GM12892 (cell line): Measurements from ENCODE around the gene IGFBP2.
"Not testable (repeated sequence)": the region's sequence is repeated elsewhere in the genome, so short reads cannot be mapped to it uniquely, and the experiment has no call there.

ENCODE experiments used
- DNase-seq: peaks from one replicate; pipeline ENCODE4 v3.0.0; 2011; ENCODE audit not compliant: insufficient read length
- FAIRE-seq: peaks from 2 replicates; lab custom pipeline; 2011; peaks lifted over from hg19 to GRCh38; lab: Jason Lieb, UNC
- POLR2A ChIP-seq: IDR thresholded peaks from 2 replicates; pipeline ENCODE4 v1.6.1; 2011; ENCODE audit warnings: low read depth, low read length, control low read depth
- POLR2AphosphoS5 ChIP-seq: IDR thresholded peaks from 2 replicates; pipeline ENCODE4 v1.6.1; 2011; ENCODE audit warnings: low read depth, low read length, control low read depth
- TAF1 ChIP-seq: IDR thresholded peaks from 2 replicates; pipeline ENCODE4 v1.6.1; 2011; ENCODE audit warnings: low read depth, mild to moderate bottlenecking, control low read depth, low read length, borderline replicate concordance

The IGFBP2 gene

DNA sequence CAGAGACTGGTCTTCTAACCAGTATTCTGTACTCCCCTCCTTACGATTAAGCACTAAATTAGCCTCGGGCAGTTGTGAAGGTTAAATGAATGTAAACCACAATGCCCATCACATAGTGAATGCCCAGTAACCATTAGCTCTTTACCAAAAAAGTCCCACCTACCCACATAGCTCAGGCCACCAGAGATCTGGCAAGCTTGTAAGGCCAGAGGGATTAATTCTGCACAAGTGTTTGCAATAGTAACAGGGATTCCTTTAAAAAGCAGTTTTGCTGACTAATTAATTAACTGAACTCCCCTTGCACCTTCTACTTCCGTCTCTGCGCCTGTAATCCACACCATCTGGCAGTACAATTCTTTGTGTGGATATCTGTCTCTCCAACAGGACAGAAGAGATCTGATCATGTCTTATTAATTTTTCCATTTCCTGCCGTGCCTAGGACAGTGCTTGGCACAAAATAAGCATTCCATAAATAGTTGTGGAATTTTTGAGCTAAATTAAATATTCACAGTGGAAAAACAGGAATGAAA lies 36.2 kb upstream of the IGFBP2 start:
- peak; percentile 44 for FAIRE-seq
- no peak for DNase-seq
- TF ChIP-seq POLR2AphosphoS5 (no peak), POLR2A (no peak), TAF1 (no peak)

DNA sequence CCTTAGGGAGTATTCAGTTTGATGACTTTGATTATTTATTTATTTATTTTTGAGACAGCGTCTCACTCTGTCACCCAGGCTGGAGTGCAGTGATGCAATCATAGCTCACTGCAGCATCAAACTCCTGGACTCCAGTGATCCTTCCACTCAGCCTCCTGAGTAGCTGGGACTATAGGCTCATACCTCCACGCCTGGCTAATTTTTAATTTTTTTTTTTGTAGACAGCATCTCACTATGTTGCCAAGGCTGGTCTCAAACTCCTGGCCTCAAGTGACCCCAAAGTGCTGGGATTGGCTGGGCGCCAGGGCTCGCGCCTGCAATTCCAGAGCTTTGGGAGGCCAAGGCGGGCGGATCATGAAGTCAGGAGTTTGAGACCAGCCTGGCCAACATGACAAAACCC lies 35.4 kb upstream of the IGFBP2 start:
- DNase-seq, FAIRE-seq: not testable (repeated sequence)

DNA sequence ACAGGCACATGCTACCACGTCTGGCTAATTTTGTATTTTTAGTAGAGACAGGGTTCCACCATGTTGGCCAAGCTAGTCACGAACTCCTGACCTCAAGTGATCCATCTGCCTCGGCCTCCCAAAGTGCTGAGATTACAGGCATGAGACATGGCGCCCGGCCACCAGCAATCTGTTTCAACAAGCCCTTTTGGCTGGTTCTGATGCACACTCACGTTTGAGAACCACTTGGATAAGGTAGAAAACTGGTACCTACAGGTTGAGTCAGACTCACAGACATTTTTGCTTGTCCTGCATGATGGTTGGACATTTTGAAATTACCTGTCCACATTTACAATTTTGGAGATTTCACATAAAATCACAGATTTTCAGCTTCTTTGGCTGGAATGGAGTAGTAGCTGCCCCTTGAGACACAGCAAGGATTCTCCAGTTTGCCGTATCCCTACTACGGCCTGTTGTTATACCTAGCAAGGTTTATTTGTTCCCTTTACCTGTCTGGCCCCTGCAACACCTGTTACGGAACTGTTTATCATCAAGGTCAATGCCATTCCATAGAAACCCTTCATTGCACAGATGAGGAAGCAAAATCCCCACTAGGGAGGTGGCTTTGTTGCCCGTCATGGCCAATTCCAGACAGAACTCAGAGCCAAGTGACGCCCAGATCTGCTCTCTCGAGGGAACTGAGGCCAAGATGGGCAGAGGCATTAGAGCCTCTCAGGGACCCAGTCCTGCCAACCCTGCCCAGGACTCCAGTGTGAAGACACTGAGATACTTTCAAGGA lies 31.4 kb upstream of the IGFBP2 start:
- TF ChIP-seq POLR2AphosphoS5 (no peak), POLR2A (no peak), TAF1 (no peak)
- no peak for FAIRE-seq
- no peak for DNase-seq

DNA sequence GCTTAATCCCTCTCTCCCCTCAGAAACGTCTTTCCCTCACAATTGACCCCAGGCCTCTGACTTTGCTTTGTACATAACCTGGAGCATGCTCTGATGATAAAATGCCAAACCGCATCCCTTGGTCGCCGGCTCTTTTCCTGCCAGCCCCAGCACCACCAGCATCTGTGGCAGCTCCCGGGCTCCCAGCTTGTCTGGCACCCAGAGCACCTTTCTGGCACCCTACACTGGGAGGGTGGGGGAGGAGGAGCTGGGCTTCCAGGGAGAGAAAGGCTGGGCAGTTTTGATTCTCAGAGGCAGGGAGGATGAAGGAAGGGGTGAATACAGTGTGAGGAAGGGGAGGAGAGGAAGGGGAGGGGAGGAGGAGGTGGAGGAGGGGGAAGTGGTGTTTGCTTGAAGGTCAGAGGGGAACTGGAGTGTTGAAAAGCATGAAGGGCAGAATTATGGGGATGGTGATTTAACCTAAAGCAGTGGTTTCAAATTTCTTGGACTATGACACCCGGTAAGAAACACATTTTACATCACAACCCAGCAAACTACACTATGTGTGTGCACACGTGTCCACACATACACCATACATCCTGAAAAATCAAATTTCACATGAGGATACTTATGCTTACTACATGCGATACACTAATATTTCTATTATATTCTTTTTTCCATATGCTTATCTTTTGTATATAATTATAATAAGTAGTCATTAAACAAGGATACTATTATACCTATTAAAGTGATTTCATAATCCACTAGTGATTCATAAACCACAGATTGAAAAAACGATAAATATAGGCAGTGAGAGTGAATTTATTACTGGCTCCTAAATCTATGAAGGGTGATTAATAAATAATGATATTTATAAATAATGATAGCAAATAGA lies 30.0 kb upstream of the IGFBP2 start:
- FAIRE-seq = no peak
- DNase-seq = no peak
- TF ChIP-seq POLR2AphosphoS5 (no peak), POLR2A (no peak), TAF1 (no peak)

DNA sequence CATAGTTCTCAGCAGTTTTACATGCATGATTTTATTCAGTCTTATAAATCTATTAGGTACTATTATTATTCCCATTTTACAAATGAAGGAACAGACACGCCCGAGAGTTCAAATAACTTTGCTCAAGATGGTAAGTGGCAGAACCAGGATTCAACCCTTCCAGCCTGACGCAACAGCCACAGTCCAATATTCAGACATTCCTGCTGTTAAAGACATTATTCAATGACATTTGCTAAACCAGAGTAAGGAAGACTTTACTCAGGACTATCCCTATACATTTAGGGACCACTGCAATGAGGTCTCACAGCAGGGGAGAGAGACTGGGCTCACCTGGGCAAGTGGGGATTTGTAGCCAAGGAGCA lies 29.4 kb upstream of the IGFBP2 start:
- FAIRE-seq (peak; percentile 5), DNase-seq (no peak)
- no peak for TF ChIP-seq POLR2A

DNA sequence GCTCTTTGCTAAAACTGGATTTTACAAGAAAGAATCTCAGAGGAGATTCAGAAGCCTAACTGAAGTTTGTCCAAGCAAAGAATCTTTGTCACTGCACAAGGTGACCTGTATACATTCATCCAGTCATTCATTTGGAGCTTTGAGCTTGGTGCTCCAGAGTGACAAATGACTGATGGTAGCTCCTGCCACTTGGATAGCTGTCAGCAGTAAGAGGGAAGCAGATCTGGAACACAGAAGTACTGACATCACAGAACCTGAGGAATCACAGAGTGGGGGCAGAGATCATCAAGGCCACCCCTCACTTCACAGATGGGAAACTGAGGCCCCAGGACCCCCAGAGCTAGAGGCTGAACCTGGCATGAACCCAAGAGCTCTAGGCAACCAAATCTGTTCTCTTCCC lies 28.8 kb upstream of the IGFBP2 start:
- FAIRE-seq (no peak), DNase-seq (no peak)
- TF ChIP-seq POLR2A = no peak
- TF ChIP-seq POLR2AphosphoS5 = no peak
- TF ChIP-seq TAF1 = no peak

DNA sequence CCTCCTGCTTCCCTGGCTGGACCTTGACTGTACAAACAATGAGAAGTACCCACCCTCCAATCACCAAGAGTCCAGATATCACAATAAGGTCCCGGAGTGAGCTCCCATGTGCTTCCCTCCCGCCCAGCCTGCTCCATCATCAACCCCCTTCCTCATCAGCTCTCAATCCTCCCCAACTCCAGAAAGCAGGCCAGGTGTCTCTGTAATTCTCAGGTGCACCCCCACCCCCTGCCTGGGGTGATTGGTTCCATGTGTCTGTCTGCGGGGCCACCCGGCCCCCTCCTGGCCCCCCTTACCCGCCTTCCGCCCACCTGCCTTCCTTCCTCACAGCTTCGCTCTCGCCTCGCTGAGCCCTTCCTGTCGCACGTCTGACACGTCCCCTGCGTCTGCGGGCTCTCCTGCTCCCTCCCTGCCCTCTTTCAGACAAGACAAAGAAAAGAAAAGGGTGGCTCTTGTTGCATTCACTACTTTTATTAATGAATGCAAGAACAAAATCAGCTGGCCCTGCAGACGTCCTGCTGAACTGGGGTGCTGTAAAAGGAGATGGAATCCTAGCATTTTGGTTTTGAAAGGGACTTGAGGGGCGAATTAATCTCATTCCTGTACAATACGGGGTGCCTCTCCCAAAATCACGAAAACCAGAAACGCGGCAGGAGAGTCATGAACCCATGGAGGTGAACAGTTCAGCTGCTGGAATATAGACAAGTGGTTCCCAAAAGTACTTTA lies 26.5 kb upstream of the IGFBP2 start:
- TF ChIP-seq TAF1 = no peak
- no peak for TF ChIP-seq POLR2A
- TF ChIP-seq POLR2AphosphoS5 = no peak
- FAIRE-seq (peak; percentile 74), DNase-seq (peak; percentile 52)

DNA sequence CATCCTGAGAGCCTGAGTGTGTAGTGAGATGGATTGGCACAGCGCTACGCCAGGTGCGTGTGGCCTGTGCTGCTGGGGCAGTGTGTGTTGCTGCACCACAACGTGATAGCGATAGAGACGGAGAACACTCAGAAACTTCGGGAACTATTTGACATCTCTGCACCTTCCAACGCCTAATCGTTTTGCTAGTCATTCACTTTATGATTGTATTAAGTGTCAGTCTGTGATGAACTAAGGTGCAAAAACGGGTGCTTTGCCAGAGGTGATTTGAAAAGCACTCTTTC lies 26.0 kb upstream of the IGFBP2 start:
- FAIRE-seq (no peak), DNase-seq (no peak)

DNA sequence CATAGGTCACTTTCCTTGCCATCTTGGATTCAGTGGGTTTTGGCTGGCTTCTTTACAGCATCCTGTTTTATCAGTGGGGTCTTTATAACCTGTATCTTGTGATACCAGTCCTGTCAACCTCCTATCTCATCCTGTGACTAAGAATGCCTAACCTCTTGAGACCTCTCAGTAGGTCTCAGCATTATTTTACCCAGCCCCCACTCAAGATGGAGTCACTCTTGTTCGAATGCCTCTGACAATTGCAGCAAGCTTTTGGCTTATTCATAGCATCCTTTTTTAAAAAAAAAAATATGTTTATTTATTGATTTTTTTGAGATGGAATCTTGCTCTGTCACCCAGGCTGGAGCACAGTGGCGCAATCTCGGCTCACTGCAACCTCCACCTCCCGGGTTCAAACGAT lies 24.7 kb upstream of the IGFBP2 start:
- DNase-seq (no peak), FAIRE-seq (no peak)
- no peak for TF ChIP-seq POLR2A
- no peak for TF ChIP-seq TAF1
- TF ChIP-seq POLR2AphosphoS5 = no peak

More for the DNA sequence above, 26.0 kb upstream of the IGFBP2 start:
- TF ChIP-seq TAF1 (no peak), POLR2AphosphoS5 (no peak), POLR2A (no peak)

DNA sequence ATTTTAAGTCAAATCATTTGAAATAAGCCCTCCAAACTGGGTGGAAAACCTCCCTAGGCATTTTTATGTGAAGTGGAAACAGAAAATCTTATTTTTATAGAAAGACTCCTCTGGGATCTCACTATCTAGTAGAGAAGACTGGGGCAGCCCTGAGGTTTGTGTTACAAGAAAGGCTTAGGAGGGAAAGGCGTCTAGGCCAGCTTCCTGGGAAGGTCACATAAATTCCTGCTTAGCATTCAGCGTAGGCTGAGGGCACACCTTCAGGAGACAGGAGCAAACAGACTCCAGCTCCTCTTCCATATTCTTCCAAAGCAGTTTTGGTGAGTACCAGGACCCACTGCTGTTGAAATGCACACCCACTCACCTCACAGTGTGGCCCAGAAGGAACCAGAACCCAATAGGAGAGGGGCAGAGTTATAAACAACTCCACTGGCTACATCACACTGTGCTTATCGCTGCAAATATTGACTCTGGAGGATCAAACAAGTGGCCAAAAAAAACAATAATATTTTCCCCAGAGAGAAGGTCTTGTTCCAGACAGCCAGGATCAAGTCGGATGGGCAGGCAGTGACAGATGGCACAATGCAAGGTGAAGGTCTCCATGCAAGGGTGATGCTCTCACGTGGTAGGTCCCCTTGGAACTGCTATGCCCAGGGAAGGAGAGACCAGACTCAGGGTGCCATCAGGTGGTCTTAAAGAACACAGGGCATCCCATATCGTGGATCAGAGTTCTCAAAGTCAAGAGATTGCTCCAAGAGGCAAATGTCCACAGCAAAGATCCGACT lies 17.7 kb upstream of the IGFBP2 start:
- FAIRE-seq = no peak
- TF ChIP-seq TAF1 (no peak), POLR2AphosphoS5 (no peak), POLR2A (no peak)

DNA sequence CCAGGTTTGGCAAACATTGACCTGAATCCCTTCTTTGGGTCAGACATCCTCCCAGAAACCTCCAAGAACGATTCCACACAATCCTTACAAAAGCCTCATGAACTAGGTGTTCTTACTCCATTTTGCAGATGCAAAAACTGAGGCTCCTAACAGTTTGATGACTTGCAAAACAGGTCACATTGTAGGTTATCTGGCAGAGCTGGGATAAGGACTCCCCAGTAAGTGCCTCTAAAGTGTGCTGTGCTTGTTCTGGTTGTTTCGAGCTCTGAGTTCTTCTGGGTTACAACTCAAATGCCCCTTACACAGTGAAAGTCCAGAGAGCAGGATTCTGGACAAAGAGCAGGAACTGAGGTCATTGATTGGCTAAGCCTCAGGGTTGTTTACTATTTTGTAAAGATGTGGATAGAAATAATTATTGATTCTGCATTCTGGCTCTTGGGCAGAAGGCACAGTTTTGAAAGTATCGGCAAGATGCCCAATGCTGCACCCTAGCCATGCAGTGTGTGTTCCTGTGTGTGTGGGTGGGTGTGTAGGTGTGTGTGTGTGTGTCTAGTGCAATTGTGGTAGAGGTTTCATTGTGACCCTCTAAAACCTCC lies 17.0 kb upstream of the IGFBP2 start:
- no peak for TF ChIP-seq POLR2AphosphoS5
- TF ChIP-seq POLR2A = no peak
- no peak for TF ChIP-seq TAF1
- no peak for DNase-seq
- FAIRE-seq = no peak

More for the DNA sequence above, 17.7 kb upstream of the IGFBP2 start:
- DNase-seq = no peak

DNA sequence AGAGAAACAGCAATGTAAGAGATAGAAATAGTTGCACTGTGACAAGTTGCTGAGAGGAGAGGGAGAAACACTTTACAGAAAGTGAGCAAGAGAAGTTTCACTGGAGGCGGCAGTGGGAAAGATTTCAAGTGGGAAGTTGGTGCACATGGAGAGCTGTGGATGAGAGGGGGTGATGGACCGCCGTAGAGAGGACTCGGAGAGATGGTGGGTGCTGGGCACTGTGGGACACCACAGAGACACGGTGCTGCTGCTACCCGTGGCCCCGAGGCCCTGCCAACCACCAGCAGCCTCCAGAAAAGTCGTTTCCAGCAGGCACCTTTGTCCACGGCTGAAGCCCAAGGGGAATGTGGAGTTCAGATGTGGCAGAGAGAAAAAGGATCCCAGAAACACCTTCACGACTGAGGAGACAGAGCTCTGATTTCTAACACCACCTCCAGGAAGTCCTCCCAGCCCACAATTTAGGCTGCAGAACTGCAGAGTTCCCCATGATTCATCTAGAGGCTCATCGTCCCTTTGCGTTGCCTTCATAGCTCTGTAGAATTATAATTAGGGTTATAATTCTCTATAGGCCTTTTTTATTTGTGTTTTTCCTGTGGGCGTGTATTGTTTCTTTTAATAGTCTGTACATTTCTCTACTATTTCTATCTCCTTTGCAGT lies 15.9 kb upstream of the IGFBP2 start:
- FAIRE-seq = no peak
- TF ChIP-seq TAF1 (no peak), POLR2A (no peak), POLR2AphosphoS5 (no peak)

More for the DNA sequence above, 15.9 kb upstream of the IGFBP2 start:
- no peak for DNase-seq
